Liver (tissue), 3 donors: ENCODE measurements around the gene JAML.

Experiments
- CTCF ChIP-seq: fragments of 150-350 bp; IDR thresholded peaks from 2 replicates; pipeline ENCODE4 v1.5.1; 2017; ENCODE audit warnings: improper control_type of control experiment, low read depth, low read length; ENCODE audit not compliant: missing input control
- FOXA1 ChIP-seq: IDR thresholded peaks from 2 replicates; pipeline ENCODE4 v1.6.1; 2016; ENCODE audit warnings: antibody characterized with exemption
- JUND ChIP-seq, 2 donors: IDR thresholded peaks; 2 replicates each; pipeline ENCODE4 v1.6.1; 2016; ENCODE audit warnings: antibody characterized with exemption in 2 of 2
- RAD21 ChIP-seq, 2 donors: IDR thresholded peaks; 2 replicates each; pipeline ENCODE4 v1.6.1; 2016; ENCODE audit warnings: antibody characterized with exemption in 2 of 2, mild to moderate bottlenecking in 2 of 2
- REST ChIP-seq: IDR thresholded peaks from 2 replicates; pipeline ENCODE4 v1.6.1; 2016; ENCODE audit warnings: antibody characterized with exemption, mild to moderate bottlenecking
- SP1 ChIP-seq: IDR thresholded peaks from 2 replicates; pipeline ENCODE4 v1.6.1; 2018; ENCODE audit warnings: antibody characterized with exemption, mild to moderate bottlenecking
- TF ChIP-seq, protein P1 (sequence below): IDR thresholded peaks from 2 replicates; pipeline ENCODE4 v1.6.1; 2016; ENCODE audit warnings: antibody characterized with exemption
- donor health status: healthy.
- donor health status: healthy.

- TF ChIP-seq CTCF, result no peak
- TF ChIP-seq FOXA1, result no peak
- no peak for TF ChIP-seq JUND (IDR thresholded peaks at IDR 0.05)
- TF ChIP-seq REST, result no peak
- TF ChIP-seq, protein P1, sequence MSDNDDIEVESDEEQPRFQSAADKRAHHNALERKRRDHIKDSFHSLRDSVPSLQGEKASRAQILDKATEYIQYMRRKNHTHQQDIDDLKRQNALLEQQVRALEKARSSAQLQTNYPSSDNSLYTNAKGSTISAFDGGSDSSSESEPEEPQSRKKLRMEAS, result no peak
- no peak for TF ChIP-seq RAD21 (IDR thresholded peaks at IDR 0.05)
- no peak for TF ChIP-seq SP1
These were observed 76.6 kb downstream of the JAML start for GRCh38 chr11:118148240-118148639.
